GM10266 (cell line): Measurements from ENCODE around the gene KCNN4.

Experiments used
- DNase-seq: peaks from one replicate; pipeline ENCODE4 v3.0.0; 2012; ENCODE audit errors: extremely low spot score
- CTCF ChIP-seq: IDR thresholded peaks from 2 replicates; pipeline ENCODE4 v1.5.1; 2012; ENCODE audit warnings: mild to moderate bottlenecking, low read depth; ENCODE audit not compliant: control insufficient read depth, insufficient read depth; ENCODE audit errors: missing control alignments

The KCNN4 gene

GRCh38 chr19:43749898-43750297 is 30.9 kb downstream of the KCNN4 start:
- no peak for DNase-seq
- TF ChIP-seq CTCF: no peak

- DNase-seq: no peak
- no peak for TF ChIP-seq CTCF
Observed at GRCh38 chr19:43749152-43749551, 31.6 kb downstream of the KCNN4 start.

- TF ChIP-seq CTCF: no peak
- no peak for DNase-seq
Observed at GRCh38 chr19:43748685-43749084, 32.1 kb downstream of the KCNN4 start.

- DNase-seq: no peak
- no peak for TF ChIP-seq CTCF
Observed at GRCh38 chr19:43748205-43748594, 32.6 kb downstream of the KCNN4 start.

- TF ChIP-seq CTCF: no peak
- no peak for DNase-seq
Observed at GRCh38 chr19:43747557-43748204, 33.1 kb downstream of the KCNN4 start.

GRCh38 chr19:43743059-43743458 is 37.7 kb downstream of the KCNN4 start:
- no peak for DNase-seq
- no peak for TF ChIP-seq CTCF

GRCh38 chr19:43741075-43741825 is 39.5 kb downstream of the KCNN4 start:
- no peak for TF ChIP-seq CTCF

More at GRCh38 chr19:43741075-43741825, 39.5 kb downstream of the KCNN4 start:
- no peak for DNase-seq
